ENCODE results near the gene RUNX2. TPM values are rescaled to one million over a fixed set of nuclear protein-coding genes. Genes with fewer than 3 reads are reported as not detected.

The RUNX2 gene
- total RNA-seq, 2 experiments from 2014 or later, result 0.27 to 0.44 TPM

GRCh38 chr6:45476341-45476740 lies 148.2 kb downstream of the RUNX2 start:
- Histone ChIP-seq H2AFZ (ENCODE audit: low read length) (no peak overlapping the region), H3K79me2 (ENCODE audit: insufficient read depth, low read depth, low read length) (no peaks in the 10 kb centered on the region), H3K4me3 (ENCODE audit: low read depth, low read length, poor library complexity, severe bottlenecking) (no peak overlapping the region), H3K9me2 (ENCODE audit: insufficient read depth, low read length) (no peaks in the 10 kb centered on the region), H3K27ac (ENCODE audit: low read depth, low read length, poor library complexity, severe bottlenecking) (no peak overlapping the region), H3K4me1 (ENCODE audit: insufficient read depth, low read length, poor library complexity, severe bottlenecking) (no peaks in the 10 kb centered on the region), H3K36me3 (ENCODE audit: insufficient read depth, low read length) (no peaks in the 10 kb centered on the region), H3K9me3 (ENCODE audit: low read length) (no peaks in the 10 kb centered on the region), H4K20me1 (ENCODE audit: insufficient read depth, low read length) (no peaks in the 10 kb centered on the region), H3K4me2 (ENCODE audit: low read length) (no peak overlapping the region)
- TF ChIP-seq CTCF (conservative IDR thresholded peaks at IDR 0.05; ENCODE audit: low read length) (no peak), EZH2phosphoT487 (IDR thresholded peaks at IDR 0.05; ENCODE audit: borderline replicate concordance, low read depth, low read length) (no peak)
- ChIA-PET CTCF (ENCODE audit: unreplicated experiment) (no interaction called here), POLR2A (interaction anchor here (0.9 kb wide), 1 partner anchor 478 kb away, joined by 4 read pairs; no protein-coding TSS in a partner anchor)
- intact Hi-C loops (cut with micrococcal nuclease; ENCODE audit: unreplicated experiment), result no loop called here
- no peak for DNase-seq (ENCODE audit: low spot score)
- no TSS peak for BruUV-seq (replicated peaks)

- Histone ChIP-seq H2AFZ (ENCODE audit: low read length) (no peak overlapping the region), H3K27ac (ENCODE audit: low read depth, low read length, poor library complexity, severe bottlenecking) (no peak overlapping the region), H3K4me2 (ENCODE audit: low read length) (no peak overlapping the region), H3K36me3 (ENCODE audit: insufficient read depth, low read length) (no peaks in the 10 kb centered on the region), H3K79me2 (ENCODE audit: insufficient read depth, low read depth, low read length) (no peaks in the 10 kb centered on the region), H4K20me1 (ENCODE audit: insufficient read depth, low read length) (no peaks in the 10 kb centered on the region), H3K4me3 (ENCODE audit: low read depth, low read length, poor library complexity, severe bottlenecking) (no peak overlapping the region), H3K4me1 (ENCODE audit: insufficient read depth, low read length, poor library complexity, severe bottlenecking) (no peaks in the 10 kb centered on the region), H3K9me3 (ENCODE audit: low read length) (no peaks in the 10 kb centered on the region), H3K9me2 (ENCODE audit: insufficient read depth, low read length) (no peaks in the 10 kb centered on the region)
- CTCF ChIA-PET (ENCODE audit: unreplicated experiment), result no interaction called here
- intact Hi-C loops (cut with micrococcal nuclease; ENCODE audit: unreplicated experiment), result no loop called here
- POLR2A ChIA-PET, result no interaction called here
- DNase-seq (ENCODE audit: low spot score), result no peak
- TF ChIP-seq EZH2phosphoT487 (IDR thresholded peaks at IDR 0.05; ENCODE audit: borderline replicate concordance, low read depth, low read length) (no peak), CTCF (conservative IDR thresholded peaks at IDR 0.05; ENCODE audit: low read length) (no peak)
- BruUV-seq (replicated peaks), result no TSS peak
Observed at GRCh38 chr6:45477278-45477677, 149.1 kb downstream of the RUNX2 start.

- Histone ChIP-seq H3K4me2 (ENCODE audit: low read length) (no peak overlapping the region), H3K27ac (ENCODE audit: low read depth, low read length, poor library complexity, severe bottlenecking) (no peak overlapping the region), H3K4me1 (ENCODE audit: insufficient read depth, low read length, poor library complexity, severe bottlenecking) (no peaks in the 10 kb centered on the region), H3K4me3 (ENCODE audit: low read depth, low read length, poor library complexity, severe bottlenecking) (no peak overlapping the region), H3K79me2 (ENCODE audit: insufficient read depth, low read depth, low read length) (no peaks in the 10 kb centered on the region), H3K9me2 (ENCODE audit: insufficient read depth, low read length) (no peaks in the 10 kb centered on the region), H4K20me1 (ENCODE audit: insufficient read depth, low read length) (no peaks in the 10 kb centered on the region), H2AFZ (ENCODE audit: low read length) (no peak overlapping the region), H3K9me3 (ENCODE audit: low read length) (no peaks in the 10 kb centered on the region), H3K36me3 (ENCODE audit: insufficient read depth, low read length) (no peaks in the 10 kb centered on the region)
- no peak for TF ChIP-seq CTCF (conservative IDR thresholded peaks at IDR 0.05; ENCODE audit: low read length)
- no peak for TF ChIP-seq EZH2phosphoT487 (IDR thresholded peaks at IDR 0.05; ENCODE audit: borderline replicate concordance, low read depth, low read length)
- no peak for DNase-seq (ENCODE audit: low spot score)
- no TSS peak for BruUV-seq (replicated peaks)
- intact Hi-C loops (cut with micrococcal nuclease; ENCODE audit: unreplicated experiment), result no loop called here
- POLR2A ChIA-PET, result no interaction called here
- CTCF ChIA-PET (ENCODE audit: unreplicated experiment), result no interaction called here
Observed at GRCh38 chr6:45477790-45478189, 149.7 kb downstream of the RUNX2 start.

All from OCI-LY7 (cell line).